Breast epithelium (tissue), 4 donors: Measurements from ENCODE around the gene RAB8A. TPM values are rescaled to one million over a fixed set of nuclear protein-coding genes. Genes with fewer than 3 reads are reported as not detected.

ENCODE experiments used
- DNase-seq, 2 donors: peaks; one replicate each; pipeline ENCODE4 v3.0.0-alpha.2; 2019; ENCODE audit warnings: low spot score in 2 of 2
- H3K27ac ChIP-seq, 2 donors: fragments of 200-600 bp; sonication (generic) in 1 of 2; one replicate each; pipeline ENCODE4 v1.5.1; 2016 to 2019; ENCODE audit warnings: mild to moderate bottlenecking in 1 of 2
- H3K27me3 ChIP-seq, 2 donors: fragments of 200-600 bp; sonication (generic) in 1 of 2; one replicate each; pipeline versions ENCODE4 v1.5.1 to v1.6.0; 2017 to 2019; ENCODE audit warnings: control low read depth in 1 of 2, mild to moderate bottlenecking in 1 of 2
- H3K36me3 ChIP-seq: fragments of 200-600 bp; one replicate; pipeline ENCODE4 v1.5.1; 2019
- H3K4me1 ChIP-seq, 2 donors: fragments of 200-600 bp; sonication (generic); one replicate each; pipeline ENCODE4 v1.5.1; 2016 to 2019; ENCODE audit warnings: control low read depth in 1 of 2
- H3K4me3 ChIP-seq, 3 donors: fragments of 200-600 bp; sonication (generic); 1 replicate in 2 of 3; 2 replicates in 1 of 3; pipeline ENCODE4 v1.5.1; 2016 to 2019; ENCODE audit warnings: mild to moderate bottlenecking in 3 of 3, moderate library complexity in 2 of 3
- H3K9me3 ChIP-seq, 2 donors: fragments of 200-600 bp; sonication (generic) in 1 of 2; one replicate each; pipeline ENCODE4 v1.5.1; 2016 to 2019; ENCODE audit warnings: control low read depth in 1 of 2
- POLR2A ChIP-seq: fragments of 450-650 bp; IDR thresholded peaks from one replicate; pipeline ENCODE4 v1.6.1; 2016; ENCODE audit warnings: antibody characterized with exemption, mild to moderate bottlenecking, moderate library complexity
- POLR2AphosphoS5 ChIP-seq, 3 donors: sonication (generic); formaldehyde crosslinking; IDR thresholded peaks; one replicate each; pipeline ENCODE4 v1.6.1; 2017; ENCODE audit warnings: antibody characterized with exemption in 3 of 3
- intact Hi-C: fragments of 100-400 bp; cut with DNase I; formaldehyde crosslinking; loops from one replicate; pipeline ENCODE4 v1.15.1; 2023; ENCODE audit warnings: low total_unique reads
- total RNA-seq, 3 donors: library from RNA; depleted of rRNA; stranded (reverse); fragments of >200 nt; gene quantifications; one replicate each; pipeline ENCODE4 v1.1.0, GENCODE V29; 2016
- TF ChIP-seq, protein P1 (sequence below), 3 donors: fragments of 450-650 bp; IDR thresholded peaks; one replicate each; pipeline ENCODE4 v1.5.1; 2016 to 2017; ENCODE audit warnings: antibody characterized with exemption in 3 of 3, mild to moderate bottlenecking in 3 of 3, moderate library complexity in 3 of 3

RAB8A gene
- total RNA-seq, 3 donors from 2014 or later = 34.7 to 40.6 (median 38.8) TPM

DNA sequence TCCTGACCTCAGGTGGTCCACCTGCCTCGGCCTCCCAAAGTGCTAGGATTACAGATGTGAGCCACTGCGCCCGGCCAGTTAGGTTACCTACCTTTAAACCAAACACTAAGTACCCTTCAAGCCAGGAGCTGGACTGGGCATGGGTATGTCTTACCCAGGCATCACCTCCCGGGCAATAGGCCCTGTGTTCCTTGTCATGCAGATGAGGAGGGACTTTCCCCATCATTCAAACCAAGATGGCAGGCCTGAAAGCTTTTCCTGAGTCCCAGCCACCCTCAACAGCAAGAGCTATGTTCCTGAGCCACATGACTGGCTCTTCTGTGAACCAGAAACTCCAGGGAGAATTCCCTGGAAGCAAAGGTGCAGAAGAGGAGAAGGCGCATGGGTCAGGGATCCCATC is 9.5 kb downstream of the RAB8A start:
- intact Hi-C loops = no loop called here

GRCh38 chr19:16121967-16122366 is 10.3 kb downstream of the RAB8A start:
- no peak for TF ChIP-seq POLR2A
- TF ChIP-seq POLR2AphosphoS5 (IDR thresholded peaks at IDR 0.05) = no peak
- TF ChIP-seq, protein P1, sequence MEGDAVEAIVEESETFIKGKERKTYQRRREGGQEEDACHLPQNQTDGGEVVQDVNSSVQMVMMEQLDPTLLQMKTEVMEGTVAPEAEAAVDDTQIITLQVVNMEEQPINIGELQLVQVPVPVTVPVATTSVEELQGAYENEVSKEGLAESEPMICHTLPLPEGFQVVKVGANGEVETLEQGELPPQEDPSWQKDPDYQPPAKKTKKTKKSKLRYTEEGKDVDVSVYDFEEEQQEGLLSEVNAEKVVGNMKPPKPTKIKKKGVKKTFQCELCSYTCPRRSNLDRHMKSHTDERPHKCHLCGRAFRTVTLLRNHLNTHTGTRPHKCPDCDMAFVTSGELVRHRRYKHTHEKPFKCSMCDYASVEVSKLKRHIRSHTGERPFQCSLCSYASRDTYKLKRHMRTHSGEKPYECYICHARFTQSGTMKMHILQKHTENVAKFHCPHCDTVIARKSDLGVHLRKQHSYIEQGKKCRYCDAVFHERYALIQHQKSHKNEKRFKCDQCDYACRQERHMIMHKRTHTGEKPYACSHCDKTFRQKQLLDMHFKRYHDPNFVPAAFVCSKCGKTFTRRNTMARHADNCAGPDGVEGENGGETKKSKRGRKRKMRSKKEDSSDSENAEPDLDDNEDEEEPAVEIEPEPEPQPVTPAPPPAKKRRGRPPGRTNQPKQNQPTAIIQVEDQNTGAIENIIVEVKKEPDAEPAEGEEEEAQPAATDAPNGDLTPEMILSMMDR (IDR thresholded peaks at IDR 0.05) = no peak
- H3K9me3 ChIP-seq = no peaks in the 10 kb centered on the region
- intact Hi-C loops = no loop called here
- no peak overlapping the region for H3K4me3 ChIP-seq
- H3K27ac ChIP-seq = no peak overlapping the region
- no peaks in the 10 kb centered on the region for H3K4me1 ChIP-seq
- H3K27me3 ChIP-seq = no peaks in the 10 kb centered on the region
- peaks cover 2% of the 10 kb centered on the region for H3K36me3 ChIP-seq
- no peak for DNase-seq

More for the DNA sequence above, 9.5 kb downstream of the RAB8A start:
- no peaks in the 10 kb centered on the region for H3K9me3 ChIP-seq
- no peaks in the 10 kb centered on the region for H3K27me3 ChIP-seq
- TF ChIP-seq POLR2A (no peak), POLR2AphosphoS5 (IDR thresholded peaks at IDR 0.05) (no peak)
- TF ChIP-seq, protein P1 (IDR thresholded peaks at IDR 0.05) = no peak
- no peak for DNase-seq
- no peak overlapping the region for H3K27ac ChIP-seq
- H3K4me3 ChIP-seq = no peak overlapping the region
- no peaks in the 10 kb centered on the region for H3K4me1 ChIP-seq
- no peaks in the 10 kb centered on the region for H3K36me3 ChIP-seq

DNA sequence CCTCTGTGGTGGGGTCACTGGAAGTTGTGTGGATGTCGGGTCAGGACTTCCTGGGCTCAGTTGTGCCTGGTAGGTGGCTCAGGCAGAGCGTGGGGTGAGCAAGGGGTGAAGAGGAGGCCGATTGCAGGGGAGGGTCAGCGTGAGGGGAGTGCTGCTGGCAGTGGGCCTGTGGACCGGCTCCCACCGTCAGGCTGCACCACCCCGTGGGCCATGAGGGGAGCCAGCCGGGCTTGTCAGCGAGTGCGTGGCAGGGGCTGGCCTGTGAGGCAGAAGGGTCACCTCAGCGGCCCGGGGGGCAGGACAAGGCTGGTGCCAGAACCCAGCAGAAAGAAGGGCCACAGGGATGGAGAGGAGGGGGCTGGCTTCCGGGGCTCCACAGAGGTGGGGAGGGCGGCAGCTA is 13.3 kb downstream of the RAB8A start:
- Histone ChIP-seq H3K27ac (no peak overlapping the region), H3K36me3 (peaks cover 13% of the 10 kb centered on the region), H3K4me1 (no peaks in the 10 kb centered on the region), H3K4me3 (no peak overlapping the region), H3K9me3 (no peaks in the 10 kb centered on the region), H3K27me3 (no peaks in the 10 kb centered on the region)
- intact Hi-C loops = no loop called here
- DNase-seq = no peak
- TF ChIP-seq POLR2AphosphoS5 (IDR thresholded peaks at IDR 0.05) = no peak
- no peak for TF ChIP-seq POLR2A
- TF ChIP-seq, protein P1 (IDR thresholded peaks at IDR 0.05) = no peak

DNA sequence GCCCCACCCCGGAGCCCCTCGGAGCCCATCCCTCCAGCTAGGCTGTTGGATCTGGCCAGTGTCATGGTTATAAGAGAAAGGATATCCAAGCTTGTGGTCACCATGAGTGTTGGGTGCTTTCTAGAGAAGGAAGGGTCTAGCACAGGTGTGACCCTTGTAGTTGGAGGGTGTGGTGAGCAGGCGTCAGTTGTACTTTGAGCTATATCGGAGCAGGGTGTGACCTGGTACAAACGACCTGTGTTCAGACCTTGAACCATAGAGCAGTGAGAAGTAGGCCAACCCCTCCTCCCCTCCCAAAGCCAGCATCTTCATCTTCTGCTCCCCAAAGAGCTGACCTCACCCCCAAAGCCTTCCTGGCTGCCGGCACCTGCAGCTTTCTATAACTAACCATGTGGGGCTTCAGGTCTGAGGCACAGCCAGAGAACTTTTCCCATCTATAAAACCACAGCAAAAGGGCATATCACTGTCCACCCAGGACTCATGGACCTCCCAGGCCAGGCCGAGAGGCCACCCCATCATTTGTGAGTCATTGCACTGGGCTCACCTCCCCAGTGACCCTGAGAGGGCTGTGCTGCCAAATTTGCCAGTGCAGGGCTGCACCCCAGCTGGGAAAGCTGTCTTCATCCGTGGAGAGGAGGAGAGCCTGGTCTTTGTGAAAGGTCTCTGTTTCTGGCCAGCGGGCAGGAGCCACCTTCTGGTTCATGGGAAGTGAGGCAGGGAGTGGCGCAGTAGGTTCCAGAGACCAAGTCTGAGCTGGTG is 14.2 kb downstream of the RAB8A start:
- no peak overlapping the region for H3K4me3 ChIP-seq
- H3K36me3 ChIP-seq = peaks cover 13% of the 10 kb centered on the region
- H3K9me3 ChIP-seq = no peaks in the 10 kb centered on the region
- no peak for DNase-seq
- intact Hi-C loops = no loop called here
- TF ChIP-seq POLR2AphosphoS5 (IDR thresholded peaks at IDR 0.05) = no peak
- TF ChIP-seq, protein P1 (IDR thresholded peaks at IDR 0.05) = no peak
- no peak for TF ChIP-seq POLR2A
- no peaks in the 10 kb centered on the region for H3K4me1 ChIP-seq
- no peaks in the 10 kb centered on the region for H3K27me3 ChIP-seq
- no peak overlapping the region for H3K27ac ChIP-seq

DNA sequence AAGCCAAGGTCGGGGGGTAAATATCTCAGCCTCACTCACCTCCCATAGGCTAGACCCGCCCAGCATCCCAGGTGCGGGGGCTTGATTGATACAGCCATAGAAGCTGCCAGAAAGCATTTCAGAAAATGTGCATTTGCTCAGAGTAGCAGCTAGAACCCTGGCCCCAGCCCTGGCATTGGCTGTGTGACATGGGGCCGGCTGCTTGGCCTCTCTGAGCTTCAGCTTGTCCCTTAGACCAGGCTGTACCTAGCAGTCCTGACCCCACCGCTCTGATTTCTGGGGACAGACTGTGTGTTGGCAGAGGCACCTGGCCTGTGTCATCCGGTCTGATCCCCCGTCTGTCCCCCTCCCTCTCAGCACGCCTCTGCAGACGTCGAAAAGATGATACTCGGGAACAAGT is 15.4 kb downstream of the RAB8A start:
- no peak overlapping the region for H3K27ac ChIP-seq
- no peak for DNase-seq
- H3K4me3 ChIP-seq = no peak overlapping the region
- H3K36me3 ChIP-seq = peaks cover 13% of the 10 kb centered on the region
- H3K4me1 ChIP-seq = no peaks in the 10 kb centered on the region
- no peaks in the 10 kb centered on the region for H3K27me3 ChIP-seq
- H3K9me3 ChIP-seq = no peaks in the 10 kb centered on the region
- TF ChIP-seq POLR2A (no peak), POLR2AphosphoS5 (IDR thresholded peaks at IDR 0.05) (no peak)
- TF ChIP-seq, protein P1 (IDR thresholded peaks at IDR 0.05) = no peak
- intact Hi-C loops = no loop called here
